Adipocyte (in vitro differentiated cells): ENCODE results near the gene LRRC43.
"Not testable (repeated sequence)": the region's sequence is repeated elsewhere in the genome, so short reads cannot be mapped to it uniquely, and the experiment has no call there.

Experiments
- DNase-seq: peaks from one replicate; pipeline ENCODE4 v3.0.0-alpha.2; 2015; ENCODE audit warnings: low read depth
- H3K27me3 ChIP-seq: replicated peaks from 2 replicates; pipeline ENCODE4 v1.7.0; 2013; ENCODE audit warnings: mild to moderate bottlenecking, low read length, moderate library complexity; ENCODE audit not compliant: control insufficient read depth, insufficient read depth
- H3K36me3 ChIP-seq: 2 replicates; pipeline ENCODE4 v1.7.0; 2013; ENCODE audit warnings: low read length, mild to moderate bottlenecking, moderate library complexity; ENCODE audit not compliant: control insufficient read depth, insufficient read depth, severe bottlenecking
- H3K4me1 ChIP-seq: 2 replicates; pipeline ENCODE4 v1.7.0; 2013; ENCODE audit warnings: mild to moderate bottlenecking, low read length, moderate library complexity; ENCODE audit not compliant: control insufficient read depth, insufficient read depth
- H3K4me3 ChIP-seq: 2 replicates; pipeline ENCODE4 v1.7.0; 2013; ENCODE audit warnings: mild to moderate bottlenecking, low read length, moderate library complexity
- H3K9ac ChIP-seq: 2 replicates; pipeline ENCODE4 v1.7.0; 2013; ENCODE audit warnings: mild to moderate bottlenecking, low read length, moderate library complexity
- H3K9me3 ChIP-seq: 2 replicates; pipeline ENCODE4 v1.7.0; 2013; ENCODE audit warnings: mild to moderate bottlenecking, low read length, moderate library complexity; ENCODE audit not compliant: control insufficient read depth

LRRC43 gene

GRCh38 chr12:122199484-122200355, 16.8 kb downstream of the LRRC43 start:
- DNase-seq = no peak
- H3K27me3 ChIP-seq = peaks cover 32% of the 10 kb centered on the region
- H3K36me3 ChIP-seq = no peaks in the 10 kb centered on the region
- H3K9me3 ChIP-seq = peaks cover 13% of the 10 kb centered on the region
- H3K4me3 ChIP-seq = no peak overlapping the region
- peaks cover 4% of the 10 kb centered on the region for H3K4me1 ChIP-seq
- H3K9ac ChIP-seq = no peak overlapping the region

GRCh38 chr12:122200541-122201175, 17.7 kb downstream of the LRRC43 start:
- peaks cover 3% of the 10 kb centered on the region for H3K9me3 ChIP-seq
- H3K27me3 ChIP-seq = peaks cover 37% of the 10 kb centered on the region
- H3K4me1 ChIP-seq = peaks cover 4% of the 10 kb centered on the region
- no peak for DNase-seq
- no peaks in the 10 kb centered on the region for H3K36me3 ChIP-seq
- no peak overlapping the region for H3K4me3 ChIP-seq
- no peak overlapping the region for H3K9ac ChIP-seq

GRCh38 chr12:122201381-122201780, 18.5 kb downstream of the LRRC43 start:
- H3K27me3 ChIP-seq = peaks cover 37% of the 10 kb centered on the region
- peaks cover 4% of the 10 kb centered on the region for H3K4me1 ChIP-seq
- H3K4me3 ChIP-seq = no peak overlapping the region
- H3K36me3 ChIP-seq = no peaks in the 10 kb centered on the region
- DNase-seq = no peak
- H3K9ac ChIP-seq = no peak overlapping the region
- H3K9me3 ChIP-seq = no peaks in the 10 kb centered on the region

GRCh38 chr12:122202017-122202416, 19.1 kb downstream of the LRRC43 start:
- Histone ChIP-seq H3K9me3 (no peaks in the 10 kb centered on the region), H3K4me1 (peaks cover 4% of the 10 kb centered on the region), H3K9ac (no peak overlapping the region), H3K4me3 (no peak overlapping the region), H3K27me3 (peaks cover 37% of the 10 kb centered on the region), H3K36me3 (peaks cover 2% of the 10 kb centered on the region)
- DNase-seq = no peak

- Histone ChIP-seq H3K27me3 (peaks cover 32% of the 10 kb centered on the region), H3K9ac (peak overlapping the region; percentile 56), H3K4me3 (peak overlapping the region; percentile 80), H3K36me3 (peaks cover 10% of the 10 kb centered on the region)
- not testable (repeated sequence) for DNase-seq, H3K4me1 ChIP-seq, H3K9me3 ChIP-seq
These were observed 19.9 kb downstream of the LRRC43 start for GRCh38 chr12:122202811-122203210.

- Histone ChIP-seq H3K4me1 (peaks cover 4% of the 10 kb centered on the region), H3K4me3 (peak within 1 kb of the TSS; percentile 80), H3K9me3 (no peaks in the 10 kb centered on the region), H3K27me3 (peaks cover 32% of the 10 kb centered on the region), H3K36me3 (peaks cover 18% of the 10 kb centered on the region), H3K9ac (peak within 1 kb of the TSS; percentile 56)
- peak; percentile 76 for DNase-seq
These were observed 20.6 kb downstream of the LRRC43 start, which contains the start of gene B3GNT4 for GRCh38 chr12:122203301-122204166. Gene B3GNT4, plus strand, starts transcription at chr12:122203709. Its CDS starts 910 bp downstream, at chr12:122204619.

GRCh38 chr12:122204167-122205052, 21.5 kb downstream of the LRRC43 start:
- peak; percentile 10 for DNase-seq
- Histone ChIP-seq H3K9me3 (no peaks in the 10 kb centered on the region), H3K27me3 (peaks cover 32% of the 10 kb centered on the region), H3K4me3 (peak overlapping the region; percentile 80), H3K9ac (no peak overlapping the region), H3K4me1 (peaks cover 4% of the 10 kb centered on the region), H3K36me3 (peaks cover 23% of the 10 kb centered on the region)

- Histone ChIP-seq H3K4me1 (peaks cover 4% of the 10 kb centered on the region), H3K4me3 (no peak overlapping the region), H3K27me3 (peaks cover 25% of the 10 kb centered on the region), H3K36me3 (peaks cover 32% of the 10 kb centered on the region), H3K9ac (no peak overlapping the region), H3K9me3 (no peaks in the 10 kb centered on the region)
- no peak for DNase-seq
These were observed 22.4 kb downstream of the LRRC43 start for GRCh38 chr12:122205053-122205925.

GRCh38 chr12:122206111-122206881, 23.4 kb downstream of the LRRC43 start:
- Histone ChIP-seq H3K4me3 (no peak overlapping the region), H3K9me3 (no peaks in the 10 kb centered on the region), H3K27me3 (peaks cover 17% of the 10 kb centered on the region), H3K36me3 (peaks cover 38% of the 10 kb centered on the region), H3K4me1 (peaks cover 4% of the 10 kb centered on the region), H3K9ac (no peak overlapping the region)
- no peak for DNase-seq
